Activated T-helper 1 cell treated with Interleukin-2 at 50 U/mL for 16 hours (primary cell): ENCODE results near the gene BCAR3.

Experiments
- DNase-seq: peaks from one replicate; pipeline ENCODE4 v3.0.0-alpha.2; 2020; ENCODE audit warnings: low read depth

Gene BCAR3

DNA sequence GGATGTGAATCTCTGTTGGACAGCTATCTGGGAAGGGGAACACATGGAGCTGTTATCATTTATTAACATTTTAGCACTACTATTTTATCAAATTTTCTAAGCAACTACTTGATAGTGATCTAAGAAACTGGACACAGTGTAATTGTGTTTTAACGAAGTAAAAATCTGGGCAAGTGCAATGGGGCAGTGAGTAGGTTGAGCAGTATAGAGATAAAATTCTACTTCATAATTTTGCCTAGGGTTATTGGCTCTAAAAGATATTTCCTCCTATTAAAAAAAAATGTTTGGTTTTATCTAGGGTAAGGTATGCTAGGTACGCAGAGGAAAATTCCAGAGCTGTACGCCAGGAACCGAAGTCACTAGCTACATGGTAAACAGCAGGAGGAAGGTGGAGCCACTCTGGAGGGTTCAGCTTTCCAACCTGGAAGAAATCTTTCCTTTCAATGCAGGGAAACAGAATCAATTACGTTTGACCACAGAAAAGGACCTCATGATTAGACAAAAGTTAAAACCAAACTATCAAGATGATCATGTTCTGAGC lies 43.3 kb downstream of the BCAR3 start:
- no peak for DNase-seq

DNA sequence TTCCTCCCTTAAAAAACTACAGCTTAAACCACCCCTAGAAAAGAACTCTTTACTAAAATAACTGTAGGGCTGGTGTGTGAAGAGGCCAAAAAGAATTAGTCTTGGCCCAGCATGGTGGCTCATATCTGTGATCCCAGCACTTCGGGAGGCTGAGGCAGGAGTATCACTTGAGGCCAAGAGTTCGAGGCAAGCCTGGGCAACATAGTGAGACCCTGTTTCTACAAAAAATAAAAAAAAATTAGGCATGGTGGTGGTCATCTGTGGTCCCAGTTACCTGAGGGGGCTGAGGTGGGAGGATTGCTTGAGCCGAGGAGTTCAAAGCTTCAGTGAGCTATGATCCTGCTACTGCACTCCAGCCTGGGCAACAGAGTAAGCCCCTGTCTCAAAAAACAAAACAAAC lies 44.9 kb downstream of the BCAR3 start:
- no peak for DNase-seq

DNA sequence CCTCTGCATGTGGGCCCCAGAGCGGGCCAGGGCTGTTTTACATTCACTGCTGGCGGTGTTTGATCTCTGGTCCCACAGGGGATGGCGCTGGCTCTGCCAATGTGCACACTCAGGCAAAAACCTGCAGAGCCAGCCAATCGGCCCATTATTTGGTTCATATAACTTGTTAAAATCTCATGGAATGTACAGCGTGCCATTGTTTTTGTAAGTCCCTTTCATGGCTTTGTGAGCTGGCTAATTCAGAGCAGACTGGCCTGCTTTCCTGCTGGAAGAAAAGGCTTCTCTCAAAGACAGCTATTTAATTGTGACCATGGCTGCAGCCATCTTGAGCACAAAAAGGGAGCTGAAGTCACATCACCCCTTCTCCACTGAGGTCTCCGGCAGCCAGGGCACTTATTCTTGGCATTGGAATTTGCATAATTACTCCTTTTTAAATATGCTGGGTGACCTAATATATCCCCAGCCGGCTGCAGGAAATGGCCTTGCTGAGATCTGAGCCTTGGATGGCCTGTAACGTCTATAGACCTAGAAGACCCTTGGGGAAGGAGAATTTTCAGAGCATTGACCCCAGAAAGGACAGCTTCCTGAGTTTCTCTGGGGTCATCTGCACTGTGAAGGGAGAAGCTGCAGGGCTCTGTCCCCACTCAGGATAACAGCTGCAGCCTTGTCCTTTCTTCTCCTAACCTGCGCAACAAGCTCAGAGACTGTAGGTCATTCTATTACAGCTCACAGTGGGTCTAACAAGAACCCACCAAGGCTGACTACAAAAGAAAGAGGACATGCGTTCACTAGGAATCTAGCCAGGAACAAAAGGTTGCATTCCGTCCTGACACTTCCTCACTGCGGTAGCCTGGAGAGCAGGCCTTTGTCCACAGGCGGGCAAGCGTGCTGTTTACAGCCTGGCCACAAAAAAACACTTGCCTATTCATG lies 45.8 kb downstream of the BCAR3 start:
- no peak for DNase-seq

DNA sequence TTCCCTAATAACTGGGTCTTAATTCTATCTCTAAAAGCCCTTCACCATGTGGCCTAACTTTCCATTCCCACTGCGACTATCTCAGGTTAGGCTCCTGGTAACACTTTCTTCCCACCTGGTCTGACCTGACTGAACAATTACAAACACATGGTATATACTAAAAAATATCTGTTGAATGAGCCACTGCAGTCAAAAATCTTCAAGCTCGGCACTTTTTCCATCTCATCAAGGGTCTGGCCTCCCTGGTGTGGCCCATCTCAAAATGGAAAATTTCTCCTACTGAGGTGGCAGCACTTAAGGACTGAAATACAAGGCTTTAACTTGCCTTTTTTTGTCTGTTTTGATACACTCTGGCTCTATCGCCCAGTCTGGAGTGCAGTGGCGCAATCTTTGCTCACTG lies 48.3 kb downstream of the BCAR3 start:
- no peak for DNase-seq

DNA sequence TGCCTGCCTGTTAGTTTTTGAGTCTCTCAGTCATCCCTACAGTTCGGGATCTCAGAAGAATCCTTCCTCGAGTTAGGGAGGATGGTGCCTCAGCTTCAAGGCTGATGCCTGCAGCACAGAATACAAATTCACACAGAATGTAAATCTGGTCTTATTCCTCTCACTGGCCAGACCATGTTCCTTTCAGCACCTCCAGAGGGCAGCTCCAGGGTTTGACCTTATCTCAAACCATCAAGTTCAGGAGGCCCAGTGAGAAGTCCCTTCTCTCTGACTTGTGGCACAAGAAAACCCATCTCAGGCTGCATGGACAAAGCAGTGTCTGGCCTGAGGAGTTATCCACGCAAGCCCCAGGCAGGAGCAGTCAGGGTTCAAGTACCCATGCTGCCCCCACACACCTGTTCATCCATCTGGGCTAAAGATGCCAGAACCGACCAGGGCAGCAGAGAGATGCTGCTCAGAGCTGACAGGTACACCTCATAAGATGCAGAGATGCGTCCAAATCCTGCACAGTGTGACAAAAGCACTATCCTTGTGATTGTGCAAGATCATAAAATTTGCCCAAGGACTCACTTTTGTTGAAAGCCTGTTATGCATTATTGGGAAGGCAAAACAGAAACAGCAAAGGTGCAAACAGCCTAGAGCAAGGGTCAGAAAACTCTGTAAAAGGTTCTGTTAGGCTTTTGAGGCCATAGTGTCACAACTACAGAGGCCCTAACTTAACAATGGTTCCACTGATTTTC lies 49.8 kb downstream of the BCAR3 start:
- DNase-seq, result no peak

DNA sequence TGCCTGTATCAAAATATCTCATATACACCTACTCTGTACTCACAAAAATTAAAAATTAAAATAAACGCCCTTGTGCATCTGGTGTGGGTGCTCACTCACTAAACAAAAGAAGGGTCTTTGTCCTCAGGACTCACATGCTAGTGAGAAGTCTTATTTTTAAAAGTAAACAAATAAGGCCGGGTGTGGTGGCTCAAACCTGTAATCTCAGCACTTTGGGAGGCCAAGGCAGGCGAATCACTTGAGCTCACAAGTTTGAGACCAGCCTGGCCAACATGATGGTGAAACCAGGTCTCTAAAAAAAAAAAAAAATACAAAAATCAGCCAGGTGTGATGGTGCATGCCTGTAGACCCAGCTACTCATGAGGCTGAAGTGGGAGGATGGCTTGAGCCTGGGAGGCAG lies 51.5 kb downstream of the BCAR3 start:
- no peak for DNase-seq

DNA sequence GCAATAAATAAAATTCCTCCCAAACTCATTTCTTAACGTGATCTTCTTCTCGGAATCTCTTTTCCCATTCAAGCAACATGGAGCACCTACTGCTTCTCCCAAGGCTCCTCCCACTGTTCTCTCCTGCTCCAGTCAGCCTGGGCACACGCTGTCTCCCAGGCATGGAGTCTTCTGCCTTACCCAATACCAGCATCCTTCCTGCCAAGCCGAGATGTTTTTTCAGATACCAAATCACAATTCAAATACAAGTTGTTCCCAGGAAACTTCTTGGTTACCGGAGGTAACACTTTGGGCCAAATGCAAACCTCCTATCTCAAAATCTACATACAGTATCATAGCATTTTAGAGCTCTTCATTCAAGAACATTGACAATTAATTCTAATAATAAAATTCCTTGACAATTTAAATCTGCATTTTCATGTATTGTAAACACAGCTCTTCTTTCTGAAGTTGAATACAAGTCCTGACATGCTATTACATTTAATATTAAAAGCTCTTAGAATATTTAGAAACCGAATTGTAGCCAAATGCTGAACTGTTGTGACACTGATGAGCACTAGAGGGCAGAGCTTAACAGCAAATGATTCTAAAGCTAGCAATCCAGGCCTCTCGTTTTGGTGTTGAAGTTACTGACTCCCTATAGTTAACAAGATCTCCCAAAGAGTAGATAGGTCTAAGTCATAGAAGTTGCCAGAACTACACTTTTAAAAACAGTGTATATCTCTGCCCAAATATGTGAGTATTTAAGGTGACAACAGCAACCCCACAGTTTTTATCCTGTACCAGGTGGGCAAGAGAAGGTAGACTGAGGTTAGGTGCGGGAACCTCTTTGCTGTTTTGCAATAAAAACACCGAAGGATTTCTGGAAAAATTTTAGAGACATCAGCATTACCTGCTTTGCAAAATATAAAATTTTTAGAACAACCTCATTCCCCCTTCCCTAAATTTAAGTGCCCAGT lies 52.3 kb downstream of the BCAR3 start:
- no peak for DNase-seq

DNA sequence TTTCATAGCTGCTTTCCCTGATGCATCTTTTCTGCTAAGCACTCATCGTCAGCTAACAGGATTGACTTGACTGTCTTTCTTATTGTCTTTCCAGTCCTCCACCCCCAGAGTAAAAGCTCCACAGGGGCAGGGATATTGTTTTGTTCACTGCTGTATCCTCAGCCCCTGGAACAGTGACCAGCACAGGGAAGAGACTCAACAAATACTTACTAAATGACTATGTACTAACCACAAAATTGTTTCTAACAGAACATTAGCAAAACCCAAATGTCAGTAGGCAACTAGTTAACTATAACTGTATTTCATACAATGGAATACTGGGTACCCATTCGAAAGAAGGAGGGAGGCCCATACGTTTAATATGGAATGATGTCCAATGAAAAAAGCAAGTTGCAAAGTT lies 53.0 kb downstream of the BCAR3 start:
- no peak for DNase-seq

DNA sequence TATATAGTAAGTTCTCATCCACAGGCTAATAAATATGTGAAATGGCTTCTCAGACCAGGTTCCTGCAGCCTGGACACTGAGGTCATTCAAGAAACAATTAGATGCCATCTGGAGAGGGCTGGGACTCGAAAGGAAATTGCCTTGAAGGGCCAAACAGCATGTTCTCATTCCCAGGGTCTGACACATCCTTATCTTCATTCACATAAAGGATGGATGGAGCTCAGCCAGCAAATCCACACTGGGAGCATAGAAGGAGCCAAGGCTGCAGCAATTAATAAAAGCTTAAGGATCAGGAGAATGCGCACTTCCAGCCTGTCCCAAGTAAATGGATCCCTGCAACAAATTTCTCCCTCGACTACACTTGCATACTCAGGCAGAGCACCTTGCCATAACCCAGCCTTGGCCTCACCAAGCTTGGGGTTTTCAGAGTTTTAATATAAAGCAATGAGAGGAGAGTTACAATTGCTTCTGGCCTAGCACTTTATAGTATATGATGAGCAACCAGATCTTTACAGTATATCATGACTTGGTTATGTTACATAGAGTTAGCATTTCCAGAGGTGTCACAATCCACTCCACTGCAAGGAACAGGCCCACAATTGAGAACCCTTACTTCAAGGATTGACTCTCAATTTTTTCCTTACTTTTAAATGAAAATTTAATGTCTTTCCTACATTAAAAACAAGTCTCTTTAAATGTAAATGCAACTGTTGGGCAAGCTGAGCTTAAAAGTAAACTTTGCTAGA lies 55.9 kb downstream of the BCAR3 start:
- no peak for DNase-seq

DNA sequence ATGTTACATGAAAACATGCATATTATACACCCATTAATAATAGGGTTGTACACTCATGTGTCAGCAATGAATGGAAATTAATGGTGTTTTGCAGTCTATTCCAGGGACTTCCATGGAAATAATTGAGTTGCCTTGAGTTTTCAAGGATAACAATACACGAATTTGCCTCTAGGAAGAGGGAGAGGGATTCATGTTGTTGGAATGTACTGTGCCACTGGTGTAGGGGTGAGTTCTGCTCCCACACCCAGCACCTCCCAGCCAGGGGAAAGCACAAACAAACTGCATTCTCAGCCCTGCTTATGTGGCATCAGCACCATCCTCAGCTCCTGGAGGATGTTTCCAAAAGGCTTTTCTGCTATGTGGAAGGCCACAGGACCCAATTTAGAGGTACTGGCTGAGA lies 57.8 kb downstream of the BCAR3 start:
- no peak for DNase-seq

DNA sequence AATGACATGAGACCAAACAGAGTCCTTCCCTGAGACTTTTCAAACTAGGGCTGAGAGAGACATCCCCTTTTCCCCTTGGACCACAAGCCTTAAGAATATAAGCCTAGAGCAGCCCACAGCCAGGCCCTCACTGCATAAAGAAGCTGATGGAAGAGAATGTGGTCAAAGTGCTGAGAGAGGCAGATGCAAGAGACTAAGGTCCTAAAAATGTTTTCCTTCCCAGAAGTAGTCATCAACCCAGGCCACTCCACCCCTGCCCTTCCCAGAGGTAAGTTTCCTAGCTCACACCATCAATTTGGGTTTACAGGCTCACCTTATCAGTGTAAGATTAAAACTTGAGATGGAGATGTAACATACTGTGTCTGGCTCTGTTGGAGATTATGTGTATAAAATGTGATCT lies 58.2 kb downstream of the BCAR3 start:
- DNase-seq, result no peak

DNA sequence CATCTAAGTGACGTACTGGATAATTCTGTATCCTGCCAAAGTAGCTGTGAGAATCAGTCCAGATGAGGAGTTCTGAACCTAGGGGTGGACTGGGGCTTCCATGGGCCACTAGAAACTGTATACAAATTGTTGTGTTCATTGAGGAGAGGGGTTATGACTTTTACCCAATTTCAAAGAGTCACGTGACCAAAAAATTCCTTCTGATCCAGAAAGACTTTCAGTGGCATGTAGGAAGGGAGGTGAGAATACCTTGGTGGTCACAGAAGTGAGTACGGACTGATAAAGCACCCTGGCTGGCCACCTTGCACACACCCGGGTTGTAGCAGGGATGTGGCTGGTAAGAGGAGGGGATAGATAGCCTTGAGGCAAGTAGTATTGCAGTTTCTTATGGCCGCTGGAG lies 60.4 kb downstream of the BCAR3 start:
- no peak for DNase-seq

DNA sequence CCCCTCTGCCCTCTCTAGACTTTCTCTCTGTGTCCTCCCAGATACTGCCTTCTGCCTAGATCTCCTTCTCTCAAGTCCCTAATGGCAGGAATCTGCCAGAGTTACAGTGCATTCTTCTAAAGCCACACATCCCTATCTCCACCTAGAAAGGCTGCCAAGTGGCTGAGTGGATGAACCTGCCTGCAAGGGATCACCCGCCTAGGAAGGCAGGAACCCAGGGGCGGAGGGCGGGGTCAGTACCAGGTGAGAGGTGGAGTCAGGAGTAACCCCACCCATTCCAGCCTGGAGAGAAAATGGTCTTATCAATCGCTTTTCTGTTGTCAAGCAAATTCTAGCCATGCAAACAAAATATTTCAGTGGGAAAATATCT lies 60.8 kb downstream of the BCAR3 start:
- DNase-seq, result no peak

DNA sequence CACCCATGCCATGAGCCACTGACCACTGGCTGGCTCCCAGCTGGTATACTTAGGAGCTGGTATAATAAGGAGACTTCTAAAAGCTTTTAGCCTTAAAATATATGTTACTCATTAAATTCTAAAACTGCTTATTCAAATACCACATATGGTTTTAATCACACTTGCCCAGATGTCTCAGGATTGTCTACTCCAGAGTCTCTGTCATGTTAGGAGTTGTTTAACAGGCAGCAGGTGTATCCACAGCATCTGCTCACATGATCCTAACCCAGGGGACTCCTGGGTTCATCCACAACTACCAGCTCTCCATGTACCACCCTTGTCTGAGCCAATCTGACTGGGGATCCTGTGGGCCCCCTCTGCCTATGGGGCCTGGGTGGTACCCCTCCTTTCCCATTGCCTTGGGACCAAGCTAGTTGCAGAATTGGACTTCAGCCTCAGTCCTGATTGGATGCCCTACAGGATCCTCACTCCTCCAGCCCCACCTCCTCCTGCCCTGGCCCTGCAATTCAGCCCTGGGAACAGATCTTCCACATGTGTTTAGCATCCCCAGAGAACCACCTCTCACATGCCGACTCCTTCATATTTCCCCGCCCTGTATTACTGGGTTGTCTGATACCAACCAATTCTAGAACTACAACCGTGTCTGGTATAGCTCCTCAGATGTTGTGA lies 61.3 kb downstream of the BCAR3 start:
- DNase-seq, result no peak

DNA sequence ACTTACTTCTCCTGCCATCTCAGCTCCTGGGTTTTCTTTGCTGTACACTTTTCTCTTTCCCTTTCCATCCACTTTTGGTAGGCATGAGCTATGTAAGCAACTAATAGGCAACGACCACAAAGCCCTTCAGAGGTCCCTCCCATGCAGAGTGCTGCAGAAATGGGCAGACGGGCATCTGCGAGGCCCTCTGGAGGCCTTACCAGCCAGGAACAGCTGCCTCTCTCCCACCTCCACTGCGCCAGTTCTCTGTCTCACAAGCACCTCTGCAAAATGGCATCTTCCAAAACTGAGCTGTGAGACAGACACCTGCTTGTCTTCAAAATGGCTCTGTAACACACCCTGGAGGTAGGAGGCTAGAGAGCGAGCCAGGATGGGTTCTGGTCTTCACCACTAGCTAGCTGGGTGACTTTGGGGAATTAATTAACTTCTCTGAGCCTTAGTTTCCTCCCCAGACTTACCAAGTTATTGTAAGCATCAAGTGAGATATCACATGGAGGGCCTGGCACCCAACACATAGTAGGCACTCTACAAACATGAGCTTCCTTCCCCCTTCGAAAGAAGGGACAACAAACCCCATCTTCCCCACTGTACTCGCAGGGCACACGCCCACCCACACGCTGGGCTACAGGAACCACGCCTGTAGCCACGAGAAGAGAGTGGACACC lies 62.0 kb downstream of the BCAR3 start:
- no peak for DNase-seq

DNA sequence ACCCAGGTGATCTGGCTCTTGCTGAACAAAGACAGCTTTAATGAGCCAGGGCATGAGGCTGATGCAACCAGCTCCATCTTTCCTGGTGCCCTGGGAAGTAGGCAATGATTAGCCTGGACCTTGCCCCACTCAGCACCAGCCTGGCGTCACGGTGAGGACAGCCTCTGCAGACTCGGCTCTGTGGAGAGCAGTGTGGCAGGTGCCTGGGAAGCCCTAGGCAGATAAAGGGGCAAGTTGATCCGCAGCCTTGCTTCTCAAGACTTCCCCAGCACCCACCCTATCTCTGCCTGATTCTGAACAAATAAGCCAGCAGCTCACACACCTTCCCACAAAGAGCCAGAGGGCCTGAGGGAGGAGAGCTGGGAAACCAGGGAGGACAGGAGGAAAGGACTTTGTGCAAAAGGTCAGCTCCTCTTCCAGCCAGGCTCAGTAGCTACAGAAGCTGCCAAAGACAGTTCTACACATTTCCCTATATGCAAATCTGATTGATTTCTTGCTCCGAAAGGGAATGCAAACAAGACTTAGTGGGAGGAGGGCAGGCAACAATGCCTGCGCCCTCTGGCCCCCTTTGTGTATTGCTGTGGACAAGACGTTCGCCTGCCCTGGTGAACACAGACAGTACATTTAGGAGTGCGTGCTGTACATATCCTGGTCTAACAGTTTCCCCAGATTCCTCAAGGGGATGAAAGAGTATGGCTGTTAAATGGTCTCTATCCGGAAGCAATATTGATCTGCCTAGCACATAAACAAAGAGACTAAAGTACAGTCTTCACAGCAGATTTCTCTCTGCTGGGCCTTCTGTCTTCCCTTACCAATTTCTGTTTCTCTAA lies 63.8 kb downstream of the BCAR3 start:
- DNase-seq, result no peak

DNA sequence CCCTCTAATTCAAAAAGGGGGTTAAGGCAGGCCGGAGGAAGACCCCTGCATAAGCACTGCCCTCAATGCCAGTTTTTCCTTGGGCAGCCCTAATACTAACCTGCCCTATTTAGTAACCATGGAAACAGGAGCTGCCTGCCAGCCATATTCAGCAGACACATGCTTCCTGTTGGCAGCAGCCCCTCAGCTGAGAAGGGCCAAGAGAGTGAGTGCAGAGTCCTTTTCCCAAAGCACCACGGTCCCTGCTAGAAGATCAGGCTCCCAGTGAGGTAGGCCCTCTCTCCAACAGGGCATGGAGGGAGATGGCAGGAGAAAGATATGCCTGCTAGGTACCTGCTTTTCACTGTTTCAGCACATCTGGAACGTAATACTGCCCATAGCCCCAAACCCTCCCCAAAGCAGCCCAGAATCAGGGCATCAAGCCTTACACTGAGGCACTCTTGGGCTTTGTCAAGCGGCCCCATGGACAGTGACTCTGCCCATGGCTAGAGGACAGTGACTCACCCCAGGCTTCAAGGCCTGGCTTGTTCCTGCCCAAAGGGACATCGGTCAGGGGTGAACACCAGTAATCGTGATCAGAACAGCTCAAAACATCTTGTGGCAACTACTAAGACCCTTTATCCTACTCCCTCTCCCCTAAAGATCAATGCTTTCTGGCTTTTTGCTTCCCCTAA lies 64.5 kb downstream of the BCAR3 start:
- DNase-seq, result no peak

DNA sequence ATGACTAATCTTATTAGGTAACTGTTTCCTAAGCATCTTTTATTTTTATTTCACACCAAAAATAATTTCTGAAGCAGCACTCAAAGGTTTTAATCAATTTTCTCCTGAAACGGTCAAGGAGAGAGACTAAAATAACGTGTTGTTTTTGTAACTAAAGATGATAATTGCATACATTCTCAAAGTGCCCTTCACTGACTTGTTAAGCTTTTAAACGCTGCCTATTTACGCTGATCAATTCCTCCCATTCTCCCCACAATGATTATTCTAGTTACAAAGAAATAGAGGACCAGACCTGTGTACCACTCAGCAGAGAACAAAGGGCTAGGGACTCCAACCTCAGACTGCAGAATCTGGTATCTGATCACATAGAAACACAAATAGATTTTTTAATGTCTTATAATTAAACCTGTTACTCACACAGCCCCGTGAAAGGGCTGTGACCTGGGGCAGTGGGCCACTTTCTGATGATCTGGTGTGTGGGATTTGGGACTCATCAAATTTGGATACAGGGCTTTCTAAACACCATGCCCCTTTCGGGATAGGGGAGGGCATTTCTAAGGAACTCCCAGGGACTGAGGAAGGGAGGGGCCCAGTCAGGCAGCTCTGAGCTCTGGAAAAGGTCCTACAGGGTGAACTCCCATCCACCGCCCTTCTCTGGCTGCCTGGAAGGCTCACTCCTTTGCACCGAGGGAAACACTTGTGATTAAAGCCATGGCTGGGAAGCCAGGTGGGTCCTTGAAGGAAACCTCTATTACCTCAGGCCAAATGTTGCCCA lies 65.2 kb downstream of the BCAR3 start:
- no peak for DNase-seq
